ENCODE results near the gene PASK.
"Not testable (repeated sequence)": the region's sequence is repeated elsewhere in the genome, so short reads cannot be mapped to it uniquely, and the experiment has no call there.

Gene PASK

DNA sequence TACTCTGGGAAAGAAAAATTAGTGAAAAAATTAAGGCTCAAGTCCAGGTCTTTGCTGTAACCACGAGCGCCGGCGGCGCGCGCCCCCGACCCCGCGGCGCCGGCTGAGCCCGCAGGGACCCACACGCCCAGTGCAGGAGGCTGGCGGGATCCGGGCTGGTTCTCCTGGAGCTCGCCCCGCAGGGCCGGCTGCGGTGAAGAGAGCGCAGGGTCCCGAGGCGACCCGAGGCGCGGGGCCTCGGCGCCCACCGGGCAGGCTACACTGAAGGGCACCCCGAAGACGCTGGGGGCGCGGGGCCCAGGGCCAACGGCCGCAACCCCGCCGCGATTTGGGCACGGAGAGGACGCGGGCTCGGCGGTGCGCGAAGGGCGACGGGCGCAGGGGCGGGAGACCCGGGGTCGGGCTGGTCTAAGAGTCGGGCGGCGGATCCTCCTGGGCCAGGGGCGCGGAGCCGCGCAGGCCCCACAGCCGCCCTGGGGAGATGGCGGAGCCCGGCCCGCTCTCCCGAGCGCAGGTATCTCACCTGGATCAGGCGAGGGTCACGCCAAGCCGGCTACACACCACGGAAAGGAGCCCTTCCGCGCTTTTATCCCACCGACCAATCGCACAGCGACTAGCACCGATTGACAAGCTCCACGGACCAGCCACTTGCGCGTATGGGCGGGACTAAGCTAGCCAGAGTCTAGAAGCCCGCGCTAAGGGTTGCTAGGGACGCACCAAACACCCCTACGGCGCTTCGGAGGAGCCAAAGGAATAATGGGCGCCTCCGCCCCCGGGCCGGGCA is at the start of gene PASK:
Gene PASK (minus strand): TSS at position 582 of the 784 bp plus-strand sequence. CDS start 6,440 bp downstream, outside the sequence.
- peak; percentile 95 to 99 (median 96) for DNase-seq

DNA sequence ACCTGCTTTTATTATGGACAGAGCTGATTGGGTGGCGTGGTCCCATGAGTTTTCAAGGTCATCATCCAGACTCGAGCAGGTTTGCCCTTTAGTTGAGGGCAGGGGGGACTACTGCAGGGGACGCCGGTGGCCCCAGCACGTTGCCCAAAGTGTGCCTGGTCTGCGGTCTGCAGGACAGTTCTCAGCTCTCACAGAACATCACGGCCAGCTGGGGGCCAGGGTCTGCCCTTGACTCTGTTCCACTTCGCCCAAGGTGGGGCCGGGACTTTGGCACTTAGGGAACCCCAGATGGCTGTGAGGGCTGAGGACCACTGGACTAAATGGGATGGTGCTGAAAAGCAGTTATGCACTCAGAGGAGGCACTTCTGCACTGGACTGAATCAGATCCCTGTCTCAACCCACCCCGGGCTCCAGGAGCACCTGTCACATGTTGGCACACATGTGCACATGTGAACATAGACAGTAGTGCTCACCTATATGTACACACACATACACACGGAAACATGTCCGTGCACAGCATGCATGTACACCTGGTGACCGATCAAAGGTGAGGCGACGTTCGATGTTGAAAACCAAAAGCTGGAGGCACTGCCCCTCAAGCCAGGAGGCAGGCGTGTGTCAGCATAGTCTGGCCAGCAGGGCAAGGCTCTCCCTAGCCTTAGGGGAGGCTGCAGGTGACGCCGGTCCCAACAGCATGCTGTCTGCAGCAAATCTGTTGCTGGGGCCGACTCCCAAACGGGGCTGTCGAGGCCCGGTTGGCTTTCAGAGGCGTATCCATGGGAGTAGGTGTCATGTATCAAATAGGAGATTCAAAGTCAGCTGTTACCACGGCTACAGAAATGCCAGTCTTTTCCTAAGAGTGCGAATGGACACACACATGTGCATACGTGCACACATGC is 49.4 kb upstream of the PASK start:
- DNase-seq = no peak

DNA sequence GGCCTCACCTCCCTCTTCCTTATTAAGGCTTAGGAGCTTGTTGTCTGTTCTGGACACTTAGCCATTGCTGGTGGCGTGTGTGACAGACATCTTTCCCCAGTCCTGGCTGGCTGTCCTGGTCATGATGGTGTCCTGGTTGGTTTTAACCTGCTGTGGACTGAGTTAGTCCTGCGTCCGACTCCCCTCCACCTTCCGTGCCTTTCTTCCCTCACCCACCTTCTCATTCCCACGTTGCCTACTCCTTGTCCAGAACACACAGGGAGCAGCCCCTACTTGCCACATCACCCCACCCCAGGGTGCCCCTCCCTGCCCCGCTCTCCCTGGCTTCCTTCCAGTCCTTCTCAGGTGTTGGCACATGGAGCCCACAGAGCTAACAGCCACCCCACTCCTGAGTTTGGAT is 48.7 kb upstream of the PASK start:
- no peak for DNase-seq

DNA sequence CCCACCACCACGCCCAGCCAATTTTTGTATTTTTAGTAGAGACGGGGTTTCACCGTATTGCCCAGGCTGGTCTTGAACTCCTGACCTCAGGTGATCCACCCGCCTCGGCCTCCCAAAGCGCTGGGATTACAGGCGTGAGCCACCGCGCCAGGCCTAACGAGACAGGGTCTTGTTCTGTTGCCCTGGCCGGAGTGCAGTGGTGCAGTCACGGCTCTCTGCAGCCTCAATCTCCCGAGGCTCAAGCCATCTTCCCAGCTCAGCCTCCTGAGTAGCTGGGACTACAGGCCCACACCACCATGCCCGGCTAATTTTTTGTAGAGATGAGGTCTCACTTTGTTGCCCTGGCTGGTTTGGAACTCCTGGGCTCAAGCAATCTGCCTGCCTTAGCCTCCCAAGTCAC is 48.0 kb upstream of the PASK start:
- not testable (repeated sequence) for DNase-seq

DNA sequence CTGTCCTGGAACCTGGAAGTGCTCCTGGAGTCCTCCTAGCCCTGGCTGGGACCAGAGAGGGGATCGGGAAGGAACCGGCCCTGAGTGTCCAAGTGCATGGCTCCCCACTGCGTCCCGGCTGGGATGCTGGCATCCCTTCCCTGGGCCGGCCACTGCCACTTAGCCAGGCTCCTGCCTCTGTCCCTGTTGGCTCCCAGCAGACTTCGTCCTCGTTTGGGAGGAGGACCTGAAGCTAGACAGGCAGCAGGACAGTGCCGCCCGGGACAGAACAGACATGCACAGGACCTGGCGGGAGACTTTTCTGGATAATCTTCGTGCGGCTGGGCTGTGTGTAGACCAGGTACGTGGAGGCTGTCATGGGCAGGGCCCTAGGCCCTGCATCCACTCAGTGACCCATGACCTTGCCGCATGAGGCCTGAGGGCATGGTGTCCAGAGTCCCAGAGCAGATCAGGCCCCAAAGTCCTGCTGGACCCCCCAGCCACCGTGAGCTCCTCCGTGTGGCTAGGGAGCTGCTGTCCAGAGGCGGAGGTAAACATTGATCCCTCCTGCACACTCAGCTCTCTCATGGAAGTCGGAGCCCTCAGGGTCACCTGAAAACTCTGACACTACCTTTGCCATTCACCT is 46.3 kb upstream of the PASK start:
- no peak for DNase-seq

DNA sequence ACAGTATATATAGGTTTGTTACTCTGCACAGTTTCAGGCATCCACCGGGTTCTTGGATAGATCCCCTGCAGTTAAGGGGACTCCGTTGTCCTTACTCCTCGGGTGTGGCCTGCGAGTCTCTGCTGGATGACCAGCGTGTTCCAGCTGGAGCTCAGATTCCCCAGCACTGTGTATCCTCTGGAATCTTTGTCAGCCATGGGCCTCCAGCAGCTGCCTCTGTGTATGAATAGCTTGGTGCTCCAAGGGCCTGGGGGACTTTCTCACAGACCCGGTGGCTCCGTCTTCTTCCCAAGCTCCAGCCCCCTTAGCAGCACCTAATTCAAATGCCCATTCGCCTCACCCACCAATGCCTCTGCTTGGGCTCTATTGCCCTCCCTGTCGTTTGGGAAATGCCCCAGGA is 45.5 kb upstream of the PASK start:
- no peak for DNase-seq

DNA sequence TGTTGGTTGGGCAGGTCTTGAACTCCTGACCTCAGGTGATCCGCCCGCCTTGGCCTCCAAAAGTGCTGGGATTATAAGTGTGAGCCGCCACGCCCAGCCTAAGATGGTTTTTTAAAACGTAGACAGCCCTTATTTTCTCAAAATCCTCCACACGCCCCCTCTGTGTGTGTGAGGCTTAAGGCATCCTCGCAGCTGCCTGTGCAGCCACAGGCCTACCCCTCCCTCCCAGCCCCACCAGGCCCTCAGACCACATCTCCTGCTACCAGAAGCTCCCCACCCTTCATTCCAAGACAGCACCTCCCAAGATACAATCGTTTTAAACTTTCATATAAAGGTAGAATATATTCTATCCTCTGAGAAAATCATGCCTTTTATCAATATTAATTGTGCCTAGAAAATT is 44.0 kb upstream of the PASK start:
- no peak for DNase-seq

DNA sequence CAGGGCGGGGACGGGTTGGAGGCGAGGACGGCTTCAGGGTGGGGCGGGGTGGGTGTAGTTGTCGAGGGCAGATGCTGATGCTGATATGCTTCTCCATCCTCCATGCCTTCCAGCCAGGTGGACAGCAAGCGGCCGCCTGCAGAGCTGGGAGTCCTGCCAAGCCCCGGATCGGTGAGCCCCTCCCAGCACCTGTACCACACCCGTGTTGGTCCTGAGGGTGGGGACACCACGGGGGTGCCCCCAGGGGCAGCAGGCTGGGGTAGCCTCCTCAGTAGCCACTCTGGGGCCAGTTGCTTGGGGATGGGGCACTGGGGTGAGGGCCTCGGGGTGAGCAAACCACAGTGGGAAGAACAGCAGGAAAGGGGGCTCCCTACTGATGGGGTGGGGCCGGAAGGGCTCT is 41.8 kb upstream of the PASK start:
- DNase-seq = no peak

DNA sequence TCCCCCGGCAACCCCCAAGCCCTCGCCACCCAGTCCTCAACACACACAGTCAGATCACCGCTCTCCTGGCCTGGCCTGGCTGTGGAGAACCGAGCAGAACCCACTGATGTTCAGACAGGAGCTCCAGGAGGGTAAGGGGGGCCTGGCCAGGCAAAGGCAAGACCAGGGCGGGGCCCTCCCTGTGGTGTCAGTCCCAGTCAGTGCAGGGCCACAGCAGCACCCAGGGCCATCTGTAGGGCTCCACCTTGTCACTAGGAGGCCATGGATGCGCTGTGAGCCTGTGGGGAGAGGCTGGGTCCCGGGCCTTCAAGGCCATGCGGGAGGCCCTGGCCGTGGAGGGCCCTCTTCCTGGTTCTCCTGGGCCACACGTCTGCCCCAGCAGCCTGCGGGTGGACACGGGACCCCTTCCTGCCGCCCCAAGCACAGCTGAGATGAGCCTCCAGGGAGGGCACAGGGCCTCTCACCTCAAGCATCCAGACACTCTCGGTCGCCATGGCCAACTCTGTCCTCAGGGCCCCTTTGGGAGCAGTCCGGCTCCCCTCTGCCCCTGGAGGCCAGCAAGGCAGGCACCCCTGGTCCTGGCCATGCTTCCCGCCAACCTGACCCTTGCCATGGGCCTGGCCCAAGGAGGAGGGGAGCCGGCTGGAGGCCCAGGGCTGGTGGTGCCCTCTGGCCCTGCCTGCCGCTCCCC is 41.2 kb upstream of the PASK start:
- no peak for DNase-seq

DNA sequence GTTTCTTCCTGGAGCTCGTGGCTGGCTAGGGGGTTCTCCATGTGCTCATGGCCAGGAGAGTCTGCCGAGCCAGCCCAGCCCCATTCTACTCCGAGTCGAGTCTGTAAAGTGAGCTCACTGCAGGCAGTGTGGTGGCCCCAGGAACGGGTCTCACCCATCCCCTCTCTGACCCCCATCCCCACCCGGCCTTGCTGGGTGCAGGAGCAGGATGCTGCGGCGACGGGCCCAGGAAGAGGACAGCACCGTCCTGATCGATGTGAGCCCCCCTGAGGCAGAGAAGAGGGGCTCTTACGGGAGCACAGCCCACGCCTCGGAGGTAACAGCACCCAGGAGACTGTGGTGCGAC is 40.6 kb upstream of the PASK start:
- DNase-seq = no peak

DNA sequence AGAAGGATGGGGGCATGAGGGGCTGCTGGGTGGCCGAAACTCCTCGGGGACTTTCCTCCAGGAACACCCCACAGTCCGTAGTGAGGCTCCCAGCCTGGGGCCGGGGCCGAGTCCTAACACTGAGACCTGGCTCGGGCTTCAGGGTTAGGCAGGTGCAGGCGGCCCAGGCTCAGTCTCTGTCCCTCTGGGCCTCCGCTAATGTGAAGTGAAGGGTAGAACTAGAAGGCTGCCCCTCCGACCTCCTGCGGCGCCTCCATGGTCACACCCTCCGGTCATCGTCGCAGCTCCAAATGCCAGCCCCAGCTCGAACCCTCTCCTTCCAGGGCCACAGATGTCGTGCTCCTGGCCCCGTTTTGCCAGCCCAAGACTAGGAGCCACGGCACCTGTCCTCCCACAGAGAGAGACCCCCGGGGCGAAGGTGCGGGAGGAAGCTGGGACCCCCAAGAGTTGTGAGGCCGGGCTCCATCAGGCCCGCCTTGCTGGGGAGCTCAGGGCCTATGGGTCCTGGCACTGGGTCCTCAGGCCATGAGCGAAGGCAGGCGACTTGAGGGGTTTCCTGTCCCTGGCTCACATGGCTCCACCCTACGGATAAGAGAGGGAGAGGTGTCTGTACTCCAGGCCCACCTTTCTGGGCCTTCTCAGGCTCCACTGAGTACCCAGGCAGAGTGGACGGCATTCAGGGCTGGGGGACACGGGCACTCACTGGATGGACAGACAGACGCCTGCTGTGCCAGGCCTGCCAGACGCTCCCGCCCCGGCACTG is 40.0 kb upstream of the PASK start:
- DNase-seq = no peak

DNA sequence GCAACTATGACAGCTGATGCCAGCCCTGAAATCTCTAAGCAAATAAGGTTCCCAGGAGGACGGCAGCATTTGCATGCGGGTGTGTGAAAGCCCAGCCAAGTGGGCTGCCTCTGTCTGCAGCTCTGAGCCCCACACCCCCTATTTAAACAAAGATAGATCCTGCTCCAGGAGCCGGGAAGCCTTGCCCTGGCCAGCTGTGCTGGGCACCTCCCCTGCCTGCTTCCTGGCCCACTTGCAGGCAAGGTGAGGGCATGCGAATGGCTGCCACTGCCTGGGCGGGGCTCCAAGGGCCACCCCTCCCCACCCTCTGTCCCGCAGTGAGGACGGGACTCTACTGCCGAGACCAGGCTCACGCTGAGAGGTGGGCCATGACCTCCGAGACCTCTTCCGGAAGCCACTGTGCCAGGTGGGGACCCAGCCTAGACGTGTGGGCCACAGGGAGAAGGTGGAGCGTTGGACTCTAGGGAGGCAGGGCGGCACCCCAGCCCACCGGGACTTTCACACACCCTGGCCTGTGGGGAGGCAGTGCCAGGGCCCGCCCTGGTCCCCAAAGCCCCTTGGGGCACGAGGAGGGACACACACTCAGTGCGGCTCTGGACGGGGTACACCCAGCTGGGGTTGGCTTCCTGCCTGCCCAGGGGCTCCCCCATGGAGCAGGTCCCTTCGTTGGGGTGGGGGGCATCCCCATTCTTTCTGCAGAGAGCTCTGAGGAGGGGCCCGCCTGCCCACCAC is 39.3 kb upstream of the PASK start, which contains the start of gene ANO7:
Gene ANO7 (plus strand): TSS at position 317 of the 732 bp plus-strand sequence. CDS start 1,387 bp downstream, outside the sequence.
- DNase-seq = peak in 1 of 3 experiments; percentile 17

DNA sequence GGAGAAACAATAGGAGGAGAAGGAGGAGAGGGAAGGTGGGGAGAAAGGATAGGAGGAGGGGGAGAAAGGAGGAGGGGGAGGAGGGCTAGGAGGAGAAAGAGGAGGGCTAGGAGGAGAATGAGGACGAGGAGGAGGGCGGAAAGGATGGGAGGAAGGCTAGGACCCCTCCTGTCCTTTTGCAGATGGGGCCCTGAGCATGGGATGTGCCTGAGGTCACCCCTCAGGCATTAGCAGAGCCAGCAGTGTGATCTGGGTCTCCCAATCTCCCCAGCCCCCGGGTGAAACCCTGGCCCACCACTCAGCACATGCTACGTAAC is 38.6 kb upstream of the PASK start:
- DNase-seq = no peak

DNA sequence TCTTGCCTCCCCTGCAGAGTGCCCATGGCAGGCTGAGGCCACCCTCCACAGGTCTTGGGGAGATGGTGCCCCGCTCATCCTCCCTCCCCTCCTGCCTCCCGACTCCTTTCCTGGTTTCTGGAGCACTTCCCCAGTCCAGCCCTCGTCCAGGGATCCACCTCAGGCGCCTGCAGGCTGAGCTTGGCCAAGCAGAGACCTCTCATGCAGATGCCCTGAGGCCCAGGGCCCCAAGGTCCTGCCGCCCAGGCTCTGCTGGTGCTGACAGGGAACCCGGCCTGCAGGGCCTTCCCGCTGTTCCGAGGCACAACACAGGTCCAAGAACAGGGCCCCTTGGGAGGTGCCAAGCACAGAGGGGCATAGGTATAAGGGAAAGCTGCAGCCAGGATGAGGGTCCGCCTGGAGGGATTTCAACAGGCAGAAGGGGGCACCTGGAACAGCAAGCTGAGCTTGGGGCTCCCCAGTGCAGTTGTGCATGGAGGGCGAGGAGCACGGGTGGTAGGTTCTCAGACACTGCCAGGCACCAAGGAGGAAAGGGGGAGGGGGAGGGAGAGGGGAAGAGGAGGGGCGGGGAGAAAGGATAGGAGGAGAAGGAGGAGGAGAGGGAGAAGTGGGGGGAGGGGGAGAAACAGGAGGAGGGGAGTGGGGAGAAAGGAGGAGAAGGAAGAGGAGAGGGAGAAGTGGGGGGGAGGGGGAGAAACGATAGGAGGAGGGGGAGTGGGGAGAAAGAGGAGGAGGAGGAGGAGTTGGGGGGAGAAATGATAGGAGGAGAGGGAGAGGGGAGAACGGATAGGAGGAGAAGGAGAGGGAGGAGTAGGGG is 38.0 kb upstream of the PASK start:
- no peak for DNase-seq

DNA sequence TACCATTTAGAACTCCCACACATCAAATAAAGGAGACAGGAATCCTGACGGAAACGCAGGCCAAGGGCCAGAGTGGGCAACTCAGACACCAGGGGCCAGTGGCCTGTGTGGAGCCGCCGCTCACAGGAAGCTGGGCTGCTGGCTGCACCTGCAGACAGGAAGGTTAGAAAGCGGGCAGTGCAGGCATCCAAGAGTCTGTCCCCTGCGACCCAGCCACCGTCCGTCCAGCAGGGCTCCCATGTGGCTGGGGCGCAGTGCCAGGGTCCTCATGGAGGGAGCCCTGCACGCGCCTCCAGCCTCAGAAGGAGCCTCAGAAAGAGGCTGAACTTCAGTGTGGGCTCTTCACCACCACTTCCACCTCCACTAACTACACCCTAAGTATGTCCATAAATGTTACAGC is 36.7 kb upstream of the PASK start:
- DNase-seq = no peak

DNA sequence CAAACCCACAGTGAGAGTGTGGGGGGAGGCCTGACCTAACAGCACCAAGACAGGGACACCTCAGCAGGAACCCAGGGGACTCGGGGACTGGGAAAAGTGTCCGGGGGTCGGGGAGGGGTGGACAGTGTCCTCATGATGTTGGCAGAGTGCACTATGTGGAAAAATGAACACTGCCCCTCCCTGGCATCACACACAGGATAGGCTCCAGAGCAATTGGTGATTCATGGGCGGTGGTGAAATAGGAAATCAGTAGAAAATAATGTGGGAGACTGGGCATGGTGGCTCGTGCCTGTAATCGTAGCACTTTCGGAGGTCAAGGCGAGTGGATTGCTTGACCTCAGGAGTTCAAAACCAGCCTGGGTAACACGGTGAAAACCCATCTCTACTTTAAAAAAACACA is 35.6 kb upstream of the PASK start:
- DNase-seq = no peak

DNA sequence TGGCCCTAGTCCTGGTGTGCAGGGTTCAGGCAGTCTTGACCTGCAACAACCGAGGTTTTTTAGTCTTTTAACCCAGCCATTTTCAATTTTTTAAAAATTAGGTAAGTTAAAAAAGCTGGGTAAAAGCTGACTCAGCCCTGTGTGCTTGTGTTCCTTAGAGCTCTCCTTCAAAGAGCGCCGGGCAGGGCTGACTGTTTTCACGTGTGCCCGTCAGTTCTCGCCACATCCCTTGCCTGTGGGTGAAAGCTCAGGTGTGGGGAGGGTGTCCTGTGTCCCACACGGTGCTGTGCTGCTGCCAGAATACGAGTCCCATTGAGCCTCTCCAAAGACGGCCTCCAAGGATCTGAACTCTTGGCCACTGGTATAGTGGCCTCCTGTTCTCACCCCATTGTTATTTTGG is 33.9 kb upstream of the PASK start:
- DNase-seq = no peak

DNA sequence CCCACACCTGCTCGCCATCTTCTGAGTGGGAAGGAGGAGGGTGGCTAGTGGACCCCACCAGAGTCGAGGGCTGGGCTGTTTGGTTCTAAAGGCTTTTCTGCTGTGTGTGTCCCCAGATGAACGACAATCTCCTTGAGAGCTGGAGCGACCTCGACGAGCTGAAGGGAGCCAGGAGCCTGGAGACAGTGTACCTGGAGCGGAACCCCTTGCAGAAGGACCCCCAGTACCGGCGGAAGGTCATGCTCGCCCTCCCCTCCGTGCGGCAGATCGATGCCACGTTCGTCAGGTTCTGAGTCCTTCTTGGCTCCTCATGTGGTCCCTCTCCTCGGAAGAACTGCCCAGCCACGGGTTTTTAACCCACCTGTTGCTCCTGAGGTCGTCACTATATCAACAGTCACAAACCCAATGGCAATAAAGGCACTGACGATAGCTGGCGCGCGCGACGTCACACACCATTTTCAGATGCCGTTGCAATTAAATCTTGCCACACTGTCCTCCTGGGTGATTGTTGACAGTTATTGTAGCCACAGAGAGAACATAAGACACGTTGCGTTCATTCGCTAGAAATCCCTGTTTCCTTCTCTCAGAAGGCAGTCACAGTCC is 33.4 kb upstream of the PASK start:
- DNase-seq = no peak

DNA sequence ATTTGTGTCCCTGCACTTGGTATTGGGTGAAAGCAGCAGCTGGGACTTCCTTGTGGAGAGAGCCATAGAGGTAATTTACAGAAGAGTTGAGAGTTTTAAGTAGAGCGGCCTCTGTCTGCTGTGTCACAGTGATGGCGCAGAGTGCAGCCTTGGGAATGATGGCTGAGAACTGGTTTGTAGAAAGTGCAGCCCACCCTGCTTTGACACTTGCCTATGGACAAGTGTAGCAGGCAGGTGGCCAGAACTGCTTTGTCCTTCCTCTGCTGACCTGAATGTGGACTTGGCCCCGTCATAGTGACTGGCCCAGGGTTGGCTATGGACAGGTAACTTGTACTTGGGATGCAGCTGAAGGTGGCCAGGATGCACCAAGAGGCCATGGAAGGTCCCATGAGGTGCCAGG is 32.9 kb upstream of the PASK start:
- DNase-seq = no peak

DNA sequence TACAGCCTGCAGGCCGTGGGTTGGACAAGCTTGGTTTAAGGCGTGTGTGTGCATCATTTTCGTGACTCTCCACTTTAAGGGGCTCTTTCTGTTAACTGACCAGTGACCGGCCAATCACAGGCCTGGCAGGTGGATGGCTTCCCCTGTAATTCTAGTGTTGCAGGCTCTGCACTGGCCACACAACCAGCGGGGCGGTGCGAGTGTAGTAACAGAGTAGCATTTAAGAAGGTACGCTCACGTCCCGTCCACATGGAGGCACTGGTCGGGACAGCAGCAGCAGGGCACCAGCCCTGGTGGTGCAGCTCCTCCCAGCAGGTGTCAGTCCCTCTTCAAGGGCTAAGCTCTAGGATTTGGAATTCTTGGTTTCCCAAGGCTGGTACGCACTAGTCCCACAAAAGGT is 31.2 kb upstream of the PASK start:
- DNase-seq = no peak

All from NCI-H1417 (cell line).